ENCODE measurements around the gene PIH1D2.

GRCh38 chr11:112096194-112096593, 22.4 kb upstream of the PIH1D2 start:
- TF ChIP-seq CTCF (IDR thresholded peaks at IDR 0.05) = no peak
- no peak for TF ChIP-seq POLR2A (IDR thresholded peaks at IDR 0.05)
